ENCODE data around the gene ECI1.

Gene ECI1

GRCh38 chr16:2190002-2190658, 61.3 kb downstream of the ECI1 start:
- DNase-seq = no peak
- in situ Hi-C loops (cut with MboI; ENCODE audit: low pct_unique_long_range_greater_than_20kb, low sequenced_read_pairs) = no loop called here

Measured in KBM-7 (cell line).